ENCODE data around the gene RAD51. TPM values are rescaled to one million over a fixed set of nuclear protein-coding genes. Genes with fewer than 3 reads are reported as not detected.

The RAD51 gene
- total and polyA plus RNA-seq, 2 of the 8 experiments (the other 6 are each of a cell fraction or from before 2014, with no cell fraction given) = 32.2 to 42.4 TPM

DNA sequence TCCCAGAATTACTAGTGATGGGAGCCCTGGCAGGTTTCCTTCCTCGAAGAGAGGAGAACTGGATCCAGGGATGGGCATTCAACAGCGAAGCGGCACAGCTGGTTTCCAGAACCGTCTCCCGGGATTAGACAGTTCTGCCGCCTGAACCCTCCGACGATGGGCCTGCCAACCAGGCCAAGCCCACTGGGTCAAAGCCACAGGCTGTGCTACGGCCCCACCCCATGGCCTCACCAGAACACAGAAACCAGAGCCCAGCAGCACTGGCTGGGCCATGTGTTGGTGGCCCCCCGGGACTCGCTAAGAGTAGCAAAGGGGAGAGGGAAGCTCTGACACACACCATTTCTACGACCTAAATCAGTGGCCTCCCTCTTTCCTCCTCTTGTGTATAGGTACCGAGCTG is 77.0 kb downstream of the RAD51 start:
- Histone ChIP-seq H3K56ac (replicated peaks; ENCODE audit: insufficient read length, low read depth, low read length) (no peak overlapping the region), H2AFZ (ENCODE audit: low read length) (no peak overlapping the region), H4K20me1 (replicated peaks in 1 of 2; ENCODE audit: control insufficient read depth in 1 of 2, insufficient read depth in 2 of 2, low read length in 2 of 2) (peaks cover 0 to 4% of the 10 kb centered on the region in 2 experiments), H4K91ac (replicated peaks; ENCODE audit: insufficient read length, low read length) (no peak overlapping the region), H2BK15ac (ENCODE audit: low read length) (no peak overlapping the region), H3K9me3 (ENCODE audit: insufficient read depth in 2 of 2, low read depth in 1 of 2, low read length in 1 of 2) (no peaks in the 10 kb centered on the region), H2BK20ac (ENCODE audit: low read length) (no peak overlapping the region), H4K8ac (ENCODE audit: extremely low read depth, insufficient read depth, low read length) (no peak overlapping the region), H3K79me2 (ENCODE audit: control insufficient read depth in 1 of 2, insufficient read depth in 2 of 2, low read length in 2 of 2) (no peaks in the 10 kb centered on the region), H3K27ac (ENCODE audit: low read depth, low read length) (no peak overlapping the region), H2BK120ac (replicated peaks; ENCODE audit: low read depth, low read length) (no peak overlapping the region), H3K4me3 (ENCODE audit: extremely low read depth in 1 of 4, insufficient read depth in 2 of 4, low read depth in 3 of 4, low read length in 4 of 4) (no peak overlapping the region), H2BK5ac (ENCODE audit: low read depth, low read length) (no peak overlapping the region), H3K79me1 (ENCODE audit: low read depth, low read length) (no peaks in the 10 kb centered on the region; the same call in 1 of the 2 replicates), H4K5ac (ENCODE audit: insufficient read length, low read depth, low read length) (no peak overlapping the region), H3K4me1 (replicated peaks in 1 of 4; ENCODE audit: control insufficient read depth in 3 of 4, insufficient read depth in 4 of 4, low read length in 3 of 4) (peaks cover 0 to 6% (median 5%) of the 10 kb centered on the region in 4 experiments; a peak in 6 of 7 replicates), H2AK5ac (ENCODE audit: low read depth, low read length) (no peak overlapping the region), H3K36me3 (ENCODE audit: control insufficient read depth in 2 of 4, insufficient read depth in 4 of 4, low read length in 3 of 4) (peaks cover 0 to 20% (median 4%) of the 10 kb centered on the region in 4 experiments; a peak in 2 of 8 replicates), H3K23me2 (ENCODE audit: low read depth, low read length) (no peaks in the 10 kb centered on the region), H2BK12ac (ENCODE audit: low read depth, low read length) (no peak overlapping the region), H3K14ac (ENCODE audit: insufficient read length) (no peak overlapping the region), H3K4ac (replicated peaks; ENCODE audit: insufficient read length, low read depth, low read length) (no peak overlapping the region), H3K27me3 (replicated peaks in 1 of 4; ENCODE audit: control insufficient read depth in 3 of 4, extremely low read depth in 1 of 4, insufficient read depth in 3 of 4, low read length in 3 of 4) (no peaks in the 10 kb centered on the region), H3K9ac (replicated peaks in 1 of 4; ENCODE audit: extremely low read depth in 1 of 4, low read depth in 3 of 4, low read length in 3 of 4) (no peak overlapping the region), H3K23ac (ENCODE audit: insufficient read length) (no peak overlapping the region), H3K4me2 (ENCODE audit: insufficient read depth in 1 of 2, low read depth in 2 of 2, low read length in 2 of 2) (no peak overlapping the region), H3K18ac (ENCODE audit: extremely low read depth, low read length) (no peak overlapping the region)
- CTCF ChIA-PET (ENCODE audit: partially characterized antibody) = interaction anchor here (0.5 to 15.3 kb wide), 3 partner anchors 12 to 397 kb away, joined by 3 to 184 read pairs (median 6); no protein-coding TSS in a partner anchor
- DNase-seq (ENCODE audit: low read depth in 1 of 2, low spot score in 2 of 2) (no peak), FAIRE-seq (no peak)
- WGBS, 2 experiments (ENCODE audit: extremely low coverage in 1 of 2, insufficient coverage in 1 of 2, insufficient read length in 1 of 2, insufficient replicate concordance in 2 of 2, low coverage in 1 of 2, low lambda C conversion rate in 2 of 2, missing lambda C conversion rate in 1 of 2) = 95% methylated on average over 10 of the region's 13 CpGs; no CpG with 5 or more reads in 1 of the 2 experiments
- POLR2A ChIA-PET (ENCODE audit: partially characterized antibody) = interaction anchor here (0.5 to 3.0 kb wide), 3 partner anchors 9 to 40 kb away, joined by 3 to 11 read pairs (median 6); partner anchors contain the start of gene GCHFR
- no peak for TF ChIP-seq GABPA (IDR thresholded peaks at IDR 0.05; ENCODE audit: borderline replicate concordance, insufficient read depth, low read length)
- TF ChIP-seq CHD2 (IDR thresholded peaks at IDR 0.05; ENCODE audit: low read length) = no peak
- TF ChIP-seq KDM5A (IDR thresholded peaks at IDR 0.05; ENCODE audit: low read length) = no peak
